HG02870 (cell line): ENCODE measurements around the gene C12orf75.

Source experiments
- ATAC-seq: cut with Tn5 transposase; IDR thresholded peaks from one replicate; pipeline ENCODE4 v1.9.1; 2021; ENCODE audit warnings: mild to moderate bottlenecking, moderate library complexity; ENCODE audit not compliant: unreplicated experiment

The C12orf75 gene

GRCh38 chr12:105409801-105410471, 79.4 kb downstream of the C12orf75 start:
- ATAC-seq, result no peak

- ATAC-seq, result no peak
Observed at GRCh38 chr12:105413911-105414487, 83.5 kb downstream of the C12orf75 start.

- no peak for ATAC-seq
Observed at GRCh38 chr12:105417732-105418131, 87.2 kb downstream of the C12orf75 start.

- no peak for ATAC-seq
Observed at GRCh38 chr12:105418229-105418628, 87.7 kb downstream of the C12orf75 start.

GRCh38 chr12:105418821-105419291, 88.4 kb downstream of the C12orf75 start:
- no peak for ATAC-seq

- no peak for ATAC-seq
Observed at GRCh38 chr12:105419606-105420005, 89.1 kb downstream of the C12orf75 start.

- ATAC-seq, result no peak
Observed at GRCh38 chr12:105420046-105420445, 89.6 kb downstream of the C12orf75 start.

- ATAC-seq, result peak; percentile 77
Observed at GRCh38 chr12:105420659-105421240, 90.3 kb downstream of the C12orf75 start.
